HG03060 (cell line): Measurements from ENCODE around the gene WRAP53.

Experiments used
- ATAC-seq: cut with Tn5 transposase; IDR thresholded peaks from one replicate; pipeline ENCODE4 v1.9.1; 2021; ENCODE audit warnings: low read depth, moderate number of reproducible peaks; ENCODE audit not compliant: unreplicated experiment

WRAP53 gene

GRCh38 chr17:7707446-7707845 is 19.2 kb downstream of the WRAP53 start:
- ATAC-seq: no peak

- ATAC-seq: no peak
These were observed 19.8 kb downstream of the WRAP53 start for GRCh38 chr17:7707858-7708750.

GRCh38 chr17:7709031-7709430 is 20.8 kb downstream of the WRAP53 start:
- ATAC-seq: no peak

- no peak for ATAC-seq
These were observed 22.0 kb downstream of the WRAP53 start for GRCh38 chr17:7710301-7710700.

- ATAC-seq: no peak
These were observed 22.9 kb downstream of the WRAP53 start for GRCh38 chr17:7711051-7711755.

GRCh38 chr17:7712111-7712771 is 24.0 kb downstream of the WRAP53 start:
- ATAC-seq: no peak

GRCh38 chr17:7713782-7714181 is 25.5 kb downstream of the WRAP53 start:
- no peak for ATAC-seq

- no peak for ATAC-seq
These were observed 26.7 kb downstream of the WRAP53 start for GRCh38 chr17:7714721-7715594.

GRCh38 chr17:7715936-7716886 is 27.9 kb downstream of the WRAP53 start:
- ATAC-seq: no peak

- ATAC-seq: no peak
These were observed 28.9 kb downstream of the WRAP53 start, which contains the start of gene DNAH2 for GRCh38 chr17:7716901-7717755. Gene DNAH2 (plus strand): TSS chr17:7717744. CDS start chr17:7719735, 1,991 bp downstream.

GRCh38 chr17:7717756-7718350 is 29.6 kb downstream of the WRAP53 start:
- ATAC-seq: no peak

GRCh38 chr17:7719661-7720060 is 31.4 kb downstream of the WRAP53 start:
- ATAC-seq: no peak

- ATAC-seq: no peak
These were observed 31.8 kb downstream of the WRAP53 start for GRCh38 chr17:7720125-7720524.

- no peak for ATAC-seq
These were observed 33.3 kb downstream of the WRAP53 start for GRCh38 chr17:7721612-7722011.

GRCh38 chr17:7727886-7728285 is 39.6 kb downstream of the WRAP53 start:
- no peak for ATAC-seq

- ATAC-seq: no peak
These were observed 41.5 kb downstream of the WRAP53 start for GRCh38 chr17:7729816-7730215.

GRCh38 chr17:7732981-7733539 is 44.8 kb downstream of the WRAP53 start:
- no peak for ATAC-seq
